IMR-90 (cell line): ENCODE data around the gene TAOK1. TPM values are rescaled to one million over a fixed set of nuclear protein-coding genes. Genes with fewer than 3 reads are reported as not detected.

Source experiments
- ATAC-seq: fragments of 200-7000 bp; cut with Tn5 transposase; 2 replicates; pipeline ENCODE4 v1.9.1; 2020; ENCODE audit warnings: low read depth, mild to moderate bottlenecking, moderate library complexity
- BruUV-seq: library from RNA; stranded (reverse); fragments of 400-500 nt; replicated peaks from 2 replicates; lab custom pipeline; 2021; lab: Mats Ljungman, UMichigan
- CTCF ChIA-PET: fragments of 300-600 bp; formaldehyde crosslinking; extraction: SDS; loops from one replicate; lab custom pipeline; 2021; ENCODE audit warnings: antibody characterized with exemption; lab: Yijun Ruan, JAX
- POLR2A ChIA-PET: fragments of 300-600 bp; sonication (Branson Sonifier 250); formaldehyde crosslinking; loops from one replicate; lab custom pipeline; 2022; ENCODE audit warnings: antibody characterized with exemption; ENCODE audit not compliant: unreplicated experiment; lab: Charles Lee
- DNase-seq: peaks from one replicate; pipeline ENCODE4 v3.0.0; 2013
- H2AFZ ChIP-seq: replicated peaks from 2 replicates; pipeline ENCODE3; 2013; ENCODE audit warnings: low read length, mild to moderate bottlenecking; ENCODE audit not compliant: poor library complexity
- H2AK5ac ChIP-seq: 2 replicates; pipeline ENCODE4 v1.6.1; 2013; ENCODE audit warnings: low read depth, low read length, inconsistent platforms
- H2AK9ac ChIP-seq: replicated peaks from 2 replicates; pipeline ENCODE3; 2013; ENCODE audit warnings: mild to moderate bottlenecking, low read depth, low read length, moderate library complexity; ENCODE audit not compliant: poor library complexity
- H2BK120ac ChIP-seq: 2 replicates; pipeline ENCODE4 v1.6.1; 2013; ENCODE audit warnings: low read depth, low read length, inconsistent platforms
- H2BK15ac ChIP-seq: 3 replicates; pipeline ENCODE4 v1.6.1; 2013; ENCODE audit warnings: low read depth, low read length, inconsistent platforms
- H2BK20ac ChIP-seq: 2 replicates; pipeline ENCODE4 v1.6.1; 2013; ENCODE audit warnings: low read depth, mild to moderate bottlenecking, inconsistent platforms, low read length, moderate library complexity
- H2BK5ac ChIP-seq: 2 replicates; pipeline ENCODE4 v1.6.1; 2013; ENCODE audit warnings: mild to moderate bottlenecking, low read depth, low read length, inconsistent platforms; ENCODE audit not compliant: poor library complexity, severe bottlenecking
- H3K14ac ChIP-seq: replicated peaks from 2 replicates; pipeline ENCODE4 v1.6.1; 2013; ENCODE audit warnings: low read depth, low read length, inconsistent platforms
- H3K18ac ChIP-seq: 2 replicates; pipeline ENCODE4 v1.6.1; 2013; ENCODE audit warnings: low read depth, low read length, control low read depth
- H3K23ac ChIP-seq: 2 replicates; pipeline ENCODE4 v1.6.1; 2013; ENCODE audit warnings: low read depth, low read length, inconsistent platforms
- H3K27ac ChIP-seq: 2 replicates; pipeline ENCODE4 v1.5.1; 2013; ENCODE audit warnings: mild to moderate bottlenecking, control low read depth, low read length; ENCODE audit not compliant: insufficient read depth
- H3K27me3 ChIP-seq: 2 replicates; pipeline ENCODE4 v1.6.1; 2013; ENCODE audit warnings: low read length; ENCODE audit not compliant: control insufficient read depth, insufficient read depth
- H3K36me3 ChIP-seq: 2 replicates; pipeline ENCODE4 v1.6.1; 2013; ENCODE audit warnings: low read length, mixed read lengths; ENCODE audit not compliant: control insufficient read depth, insufficient read depth
- H3K4ac ChIP-seq: 2 replicates; pipeline ENCODE4 v1.6.1; 2013; ENCODE audit warnings: low read depth, low read length, inconsistent platforms
- H3K4me1 ChIP-seq: 2 replicates; pipeline ENCODE4 v1.6.1; 2013; ENCODE audit warnings: low read length, mixed read lengths; ENCODE audit not compliant: control insufficient read depth, insufficient read depth
- H3K4me2 ChIP-seq: 2 replicates; pipeline ENCODE4 v1.6.1; 2013; ENCODE audit warnings: low read depth, mild to moderate bottlenecking, control low read depth, low read length, moderate library complexity
- H3K4me3 ChIP-seq: 2 replicates; pipeline ENCODE4 v1.5.1; 2013; ENCODE audit warnings: low read depth, mild to moderate bottlenecking, control low read depth, low read length, moderate library complexity; ENCODE audit not compliant: insufficient read depth
- H3K56ac ChIP-seq: 2 replicates; pipeline ENCODE4 v1.6.1; 2013; ENCODE audit warnings: low read length, inconsistent platforms; ENCODE audit not compliant: insufficient read depth; ENCODE audit errors: extremely low read depth
- H3K79me1 ChIP-seq, 2 experiments: 2 replicates each; pipeline ENCODE4 v1.6.1; 2013; ENCODE audit warnings: low read length in 2 of 2, inconsistent platforms in 1 of 2, low read depth in 1 of 2
- H3K9ac ChIP-seq: 2 replicates; pipeline ENCODE4 v1.6.1; 2013; ENCODE audit warnings: low read depth, low read length, control low read depth
- H3K9me1 ChIP-seq: 2 replicates; pipeline ENCODE4 v1.6.1; 2013; ENCODE audit warnings: low read length, inconsistent platforms; ENCODE audit not compliant: insufficient read depth
- H3K9me3 ChIP-seq: 2 replicates; pipeline ENCODE4 v1.6.1; 2013; ENCODE audit warnings: low read length; ENCODE audit not compliant: control insufficient read depth, insufficient read depth
- H4K20me1 ChIP-seq: 2 replicates; pipeline ENCODE4 v1.6.1; 2013; ENCODE audit warnings: low read length, inconsistent platforms; ENCODE audit not compliant: insufficient read depth
- H4K5ac ChIP-seq: 2 replicates; pipeline ENCODE4 v1.6.1; 2013; ENCODE audit warnings: mild to moderate bottlenecking, low read depth, low read length, control low read depth
- H4K8ac ChIP-seq, 2 experiments: 2 replicates each; pipeline ENCODE4 v1.6.1; 2013; ENCODE audit warnings: low read depth in 2 of 2, low read length in 2 of 2, control low read depth in 1 of 2, inconsistent platforms in 1 of 2
- H4K91ac ChIP-seq: 2 replicates; pipeline ENCODE4 v1.6.1; 2013; ENCODE audit warnings: low read depth, low read length, inconsistent platforms; ENCODE audit not compliant: insufficient read depth
- BHLHE40 ChIP-seq: fragments of 150-350 bp; IDR thresholded peaks from 2 replicates; pipeline ENCODE4 v1.6.1; 2016; ENCODE audit warnings: mild to moderate bottlenecking, low read depth, low read length
- CEBPB ChIP-seq: IDR thresholded peaks from 2 replicates; pipeline ENCODE4 v1.6.1; 2012; ENCODE audit warnings: low read depth, low read length, improper control_type of control experiment
- CHD1 ChIP-seq: IDR thresholded peaks from 2 replicates; pipeline ENCODE4 v1.6.1; 2012; ENCODE audit warnings: low read depth, low read length, improper control_type of control experiment
- FOS ChIP-seq: fragments of 150-350 bp; IDR thresholded peaks from 2 replicates; pipeline ENCODE4 v1.6.1; 2016; ENCODE audit warnings: low read depth, low read length
- MAFK ChIP-seq: IDR thresholded peaks from 2 replicates; pipeline ENCODE4 v1.6.1; 2012; ENCODE audit warnings: low read depth, low read length, improper control_type of control experiment
- MAZ ChIP-seq: IDR thresholded peaks from 2 replicates; pipeline ENCODE4 v1.6.1; 2012; ENCODE audit warnings: low read depth, mild to moderate bottlenecking, low read length, improper control_type of control experiment, moderate library complexity, borderline replicate concordance
- MXI1 ChIP-seq: IDR thresholded peaks from 2 replicates; pipeline ENCODE4 v1.6.1; 2012; ENCODE audit warnings: low read depth, mild to moderate bottlenecking, low read length, moderate library complexity, borderline replicate concordance
- NFE2L2 ChIP-seq: fragments of 150-350 bp; IDR thresholded peaks from 2 replicates; pipeline ENCODE4 v1.6.1; 2016; ENCODE audit warnings: low read depth, mild to moderate bottlenecking, low read length
- POLR2A ChIP-seq: IDR thresholded peaks from 2 replicates; pipeline ENCODE4 v1.6.1; 2012; ENCODE audit warnings: mild to moderate bottlenecking, low read depth, low read length
- RAD21 ChIP-seq: IDR thresholded peaks from 2 replicates; pipeline ENCODE4 v1.6.1; 2012; ENCODE audit warnings: low read length, improper control_type of control experiment
- RCOR1 ChIP-seq: IDR thresholded peaks from 2 replicates; pipeline ENCODE4 v1.6.1; 2012; ENCODE audit warnings: mild to moderate bottlenecking, low read length, improper control_type of control experiment; ENCODE audit not compliant: insufficient replicate concordance
- RFX5 ChIP-seq: IDR thresholded peaks from 2 replicates; pipeline ENCODE4 v1.8.0; 2012; ENCODE audit warnings: low read depth, mild to moderate bottlenecking, low read length, moderate library complexity
- SMC3 ChIP-seq: fragments of 150-350 bp; IDR thresholded peaks from 2 replicates; pipeline ENCODE4 v1.6.1; 2016; ENCODE audit warnings: low read depth, mild to moderate bottlenecking, antibody characterized with exemption, low read length, moderate library complexity
- WGBS, 2 experiments: methylation state at CpG; one replicate each; pipeline versions ENCODE4 v1.1.5 to v1.1.7; 2013; ENCODE audit warnings: missing lambda C conversion rate in 2 of 2; ENCODE audit not compliant: insufficient read length in 1 of 2; ENCODE audit errors: extremely low coverage in 2 of 2; 5-methylcytosine and 5-hydroxymethylcytosine counted together
- dilution Hi-C: fragments of 300-500 bp; cut with HindIII; formaldehyde crosslinking; loops from one replicate; pipeline ENCODE4 v1.14.3; 2018; ENCODE audit warnings: low sequenced_read_pairs; ENCODE audit not compliant: unreplicated experiment
- in situ Hi-C: fragments of 300-500 bp; cut with MboI; formaldehyde crosslinking; loops from 3 replicates; pipeline ENCODE4 v1.14.3; 2019; ENCODE audit warnings: low sequenced_read_pairs, inconsistent platforms, mixed read lengths
- intact Hi-C: fragments of 100-400 bp; cut with micrococcal nuclease; formaldehyde crosslinking; loops from 2 replicates; pipeline ENCODE4 v1.10.0; 2022
- polyA plus RNA-seq, 3 experiments: library from polyadenylated mRNA; depleted of rRNA; stranded (reverse); fragments of >200 nt; gene quantifications; 2 replicates each; pipeline ENCODE4 v1.2.3, GENCODE V29; 2012; ENCODE audit warnings: low replicate concordance in 1 of 3
- total RNA-seq: library from RNA; depleted of rRNA; stranded (reverse); fragments of >200 nt; gene quantifications from 2 replicates; pipeline ENCODE4 v1.2.3, GENCODE V29; 2012
- TF ChIP-seq, protein P1 (sequence below): conservative IDR thresholded peaks from 2 replicates; pipeline ENCODE4 v1.5.1; 2012; ENCODE audit warnings: mild to moderate bottlenecking, low read depth, low read length, improper control_type of control experiment
- TF ChIP-seq, protein P2 (sequence below): fragments of 150-350 bp; IDR thresholded peaks from 2 replicates; pipeline ENCODE4 v1.6.1; 2016; ENCODE audit warnings: low read depth, mild to moderate bottlenecking, low read length, moderate library complexity, borderline replicate concordance
- TF ChIP-seq, protein P3 (sequence below): fragments of 150-350 bp; IDR thresholded peaks from 2 replicates; pipeline ENCODE4 v1.6.1; 2017; ENCODE audit warnings: mild to moderate bottlenecking, antibody characterized with exemption, low read length, low read depth

Gene TAOK1
- total and polyA plus RNA-seq, 2 of the 4 experiments (the other 2 are of a cell fraction) = 9.8 to 91.8 TPM

DNA sequence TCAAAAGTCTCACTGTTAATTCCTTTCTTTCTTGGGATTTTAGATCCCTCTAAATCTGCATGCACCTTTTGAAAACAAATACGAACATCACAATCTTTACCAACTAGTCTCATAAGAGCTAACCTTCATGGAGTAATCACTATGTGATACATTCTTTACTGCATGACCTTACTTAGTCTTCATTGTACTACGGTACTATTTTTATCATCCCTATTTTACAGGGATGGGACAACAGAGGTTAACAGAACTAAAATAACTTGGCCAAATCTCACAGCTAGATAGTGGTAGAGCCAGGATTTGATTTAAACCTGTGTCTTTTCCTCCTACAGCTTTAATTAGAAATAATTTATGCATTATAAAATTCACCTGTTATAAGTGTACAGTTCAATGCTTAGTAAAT lies 32.9 kb upstream of the TAOK1 start:
- Histone ChIP-seq H2AK9ac (no peak overlapping the region), H2BK20ac (no peak overlapping the region), H2BK5ac (no peak overlapping the region), H3K27ac (no peak overlapping the region), H4K8ac (no peak overlapping the region), H3K4ac (no peak overlapping the region), H3K56ac (no peak overlapping the region), H2BK15ac (no peak overlapping the region), H3K9me1 (no peaks in the 10 kb centered on the region), H3K9me3 (no peaks in the 10 kb centered on the region), H3K79me1 (no peaks in the 10 kb centered on the region), H3K23ac (no peak overlapping the region), H3K4me3 (no peak overlapping the region), H3K4me2 (no peak overlapping the region), H2AFZ (no peak overlapping the region), H2AK5ac (no peak overlapping the region), H3K18ac (no peak overlapping the region), H4K20me1 (no peaks in the 10 kb centered on the region), H3K27me3 (0 out of 2 replicates have a peak, but pooled peaks cover 2% of the 10 kb centered on the region), H2BK120ac (no peak overlapping the region), H3K36me3 (no peaks in the 10 kb centered on the region), H3K9ac (no peak overlapping the region), H3K4me1 (no peaks in the 10 kb centered on the region; the same call in 1 of the 2 replicates), H4K91ac (no peak overlapping the region), H4K5ac (no peak overlapping the region), H3K14ac (no peak overlapping the region)
- CTCF ChIA-PET = interaction anchor here (0.6 to 1.9 kb wide), 2 partner anchors 13 to 26 kb away, joined by 5 read pairs; no protein-coding TSS in a partner anchor
- dilution Hi-C loops = no loop called here
- ATAC-seq (no peak), DNase-seq (no peak)
- intact Hi-C loops = loop anchor here (5.0 kb wide), 1 partner anchor 65 kb away; the partner anchor contains the start of gene NUFIP2
- in situ Hi-C loops = no loop called here
- no CpG with 5 or more reads among the region's 2 CpGs for WGBS, 2 experiments
- TF ChIP-seq MAZ = no peak
- no peak for TF ChIP-seq FOS
- TF ChIP-seq POLR2A = no peak
- no peak for TF ChIP-seq RFX5
- TF ChIP-seq RAD21 = no peak
- TF ChIP-seq, protein P1, sequence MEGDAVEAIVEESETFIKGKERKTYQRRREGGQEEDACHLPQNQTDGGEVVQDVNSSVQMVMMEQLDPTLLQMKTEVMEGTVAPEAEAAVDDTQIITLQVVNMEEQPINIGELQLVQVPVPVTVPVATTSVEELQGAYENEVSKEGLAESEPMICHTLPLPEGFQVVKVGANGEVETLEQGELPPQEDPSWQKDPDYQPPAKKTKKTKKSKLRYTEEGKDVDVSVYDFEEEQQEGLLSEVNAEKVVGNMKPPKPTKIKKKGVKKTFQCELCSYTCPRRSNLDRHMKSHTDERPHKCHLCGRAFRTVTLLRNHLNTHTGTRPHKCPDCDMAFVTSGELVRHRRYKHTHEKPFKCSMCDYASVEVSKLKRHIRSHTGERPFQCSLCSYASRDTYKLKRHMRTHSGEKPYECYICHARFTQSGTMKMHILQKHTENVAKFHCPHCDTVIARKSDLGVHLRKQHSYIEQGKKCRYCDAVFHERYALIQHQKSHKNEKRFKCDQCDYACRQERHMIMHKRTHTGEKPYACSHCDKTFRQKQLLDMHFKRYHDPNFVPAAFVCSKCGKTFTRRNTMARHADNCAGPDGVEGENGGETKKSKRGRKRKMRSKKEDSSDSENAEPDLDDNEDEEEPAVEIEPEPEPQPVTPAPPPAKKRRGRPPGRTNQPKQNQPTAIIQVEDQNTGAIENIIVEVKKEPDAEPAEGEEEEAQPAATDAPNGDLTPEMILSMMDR = no peak
- no peak for TF ChIP-seq SMC3
- no peak for TF ChIP-seq CEBPB
- no peak for TF ChIP-seq MAFK
- TF ChIP-seq CHD1 = no peak
- no peak for TF ChIP-seq MXI1
- TF ChIP-seq, protein P2, sequence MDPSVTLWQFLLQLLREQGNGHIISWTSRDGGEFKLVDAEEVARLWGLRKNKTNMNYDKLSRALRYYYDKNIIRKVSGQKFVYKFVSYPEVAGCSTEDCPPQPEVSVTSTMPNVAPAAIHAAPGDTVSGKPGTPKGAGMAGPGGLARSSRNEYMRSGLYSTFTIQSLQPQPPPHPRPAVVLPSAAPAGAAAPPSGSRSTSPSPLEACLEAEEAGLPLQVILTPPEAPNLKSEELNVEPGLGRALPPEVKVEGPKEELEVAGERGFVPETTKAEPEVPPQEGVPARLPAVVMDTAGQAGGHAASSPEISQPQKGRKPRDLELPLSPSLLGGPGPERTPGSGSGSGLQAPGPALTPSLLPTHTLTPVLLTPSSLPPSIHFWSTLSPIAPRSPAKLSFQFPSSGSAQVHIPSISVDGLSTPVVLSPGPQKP = no peak
- TF ChIP-seq, protein P3, sequence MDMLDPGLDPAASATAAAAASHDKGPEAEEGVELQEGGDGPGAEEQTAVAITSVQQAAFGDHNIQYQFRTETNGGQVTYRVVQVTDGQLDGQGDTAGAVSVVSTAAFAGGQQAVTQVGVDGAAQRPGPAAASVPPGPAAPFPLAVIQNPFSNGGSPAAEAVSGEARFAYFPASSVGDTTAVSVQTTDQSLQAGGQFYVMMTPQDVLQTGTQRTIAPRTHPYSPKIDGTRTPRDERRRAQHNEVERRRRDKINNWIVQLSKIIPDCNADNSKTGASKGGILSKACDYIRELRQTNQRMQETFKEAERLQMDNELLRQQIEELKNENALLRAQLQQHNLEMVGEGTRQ = no peak
- no peak for TF ChIP-seq BHLHE40
- no peak for TF ChIP-seq RCOR1
- TF ChIP-seq NFE2L2 = no peak
- POLR2A ChIA-PET = no interaction called here
- BruUV-seq = no TSS peak
